MV-4-11 (cell line): ENCODE measurements around the gene VARS2.

Source experiments
- DNase-seq: peaks from one replicate; lab custom pipeline; 2025; lab: John Stamatoyannopoulos, UW

The VARS2 gene

DNA sequence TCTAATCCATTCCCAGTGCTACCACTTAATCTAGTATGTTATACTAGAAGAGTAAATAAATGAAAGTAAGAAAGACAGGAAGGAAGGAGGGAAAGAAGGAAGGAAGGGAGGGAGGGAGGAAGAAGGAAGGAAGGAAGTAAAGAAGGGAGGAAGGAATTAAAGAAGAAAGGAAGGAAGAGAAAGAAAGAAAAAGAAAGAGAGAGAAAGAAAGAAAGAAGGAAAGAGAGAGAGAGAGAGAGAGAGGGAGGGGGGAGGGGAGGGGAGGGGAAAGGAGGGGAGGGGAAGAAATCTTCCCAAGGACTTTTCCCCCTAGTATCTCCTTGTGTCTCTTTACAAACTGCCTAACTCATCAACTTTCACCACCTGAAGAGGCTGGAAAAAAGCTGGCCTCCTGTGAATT lies 48.7 kb downstream of the VARS2 start:
- no peak for DNase-seq

DNA sequence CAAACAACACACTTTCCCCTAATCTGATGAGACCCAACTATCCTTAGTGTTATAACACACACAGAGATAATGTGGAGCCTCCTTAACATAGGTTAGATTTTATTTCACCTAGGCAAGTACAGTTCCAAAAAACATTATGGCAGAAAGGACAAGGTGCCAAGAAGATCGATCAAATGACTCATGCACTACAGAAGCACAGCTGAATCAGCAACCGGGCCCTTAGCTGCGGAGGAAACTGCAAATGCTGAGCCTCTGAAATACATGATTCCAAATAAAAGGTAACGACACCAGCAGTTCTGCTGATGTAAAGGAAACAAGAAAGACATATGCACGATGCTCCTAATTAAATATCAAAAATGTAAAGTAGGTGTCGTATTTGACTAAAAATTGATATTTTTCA lies 49.6 kb downstream of the VARS2 start:
- no peak for DNase-seq

- DNase-seq = peak; percentile 85
Observed at GRCh38 chr6:30964075-30964474, 50.0 kb downstream of the VARS2 start.

DNA sequence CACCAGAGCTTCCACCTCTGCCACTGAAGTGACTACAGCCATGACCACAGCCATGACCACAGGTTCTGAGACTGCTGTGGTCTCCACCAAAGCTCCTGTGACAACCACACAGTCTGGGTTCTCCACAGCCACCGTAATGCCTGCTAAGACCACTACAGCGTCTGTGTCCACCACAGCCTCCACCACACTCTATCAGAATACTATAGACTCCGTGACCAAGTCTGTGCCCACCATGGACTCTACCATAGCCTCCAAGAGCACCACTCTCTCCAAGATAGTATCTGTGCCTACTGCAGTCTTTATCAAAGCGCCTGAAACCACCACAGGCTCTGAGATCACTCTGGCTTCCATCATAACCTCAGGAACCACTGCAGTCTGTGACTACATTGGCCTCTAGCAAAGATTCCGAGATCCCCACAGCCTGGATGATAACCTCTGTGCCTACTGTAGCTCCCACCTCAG lies 51.1 kb downstream of the VARS2 start:
- peak; percentile 40 for DNase-seq

DNA sequence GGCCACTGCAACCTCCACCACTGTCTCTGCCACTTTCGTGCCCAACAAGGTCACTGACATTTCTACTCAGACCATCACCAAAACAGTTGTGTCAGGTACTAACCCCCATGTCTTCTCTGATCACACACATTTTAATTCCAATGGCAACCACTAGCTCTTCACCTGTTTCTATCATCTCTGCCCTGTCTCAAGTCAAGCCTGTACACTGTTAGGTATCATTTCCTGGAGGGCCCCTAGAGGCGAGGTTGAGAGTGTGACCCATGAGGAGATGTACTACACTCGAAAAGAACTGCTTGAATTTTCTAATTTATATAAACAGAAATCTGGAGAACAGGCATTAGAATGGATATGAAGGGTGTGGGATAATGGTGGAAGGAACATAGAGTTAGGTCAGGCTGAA lies 52.1 kb downstream of the VARS2 start:
- no peak for DNase-seq

DNA sequence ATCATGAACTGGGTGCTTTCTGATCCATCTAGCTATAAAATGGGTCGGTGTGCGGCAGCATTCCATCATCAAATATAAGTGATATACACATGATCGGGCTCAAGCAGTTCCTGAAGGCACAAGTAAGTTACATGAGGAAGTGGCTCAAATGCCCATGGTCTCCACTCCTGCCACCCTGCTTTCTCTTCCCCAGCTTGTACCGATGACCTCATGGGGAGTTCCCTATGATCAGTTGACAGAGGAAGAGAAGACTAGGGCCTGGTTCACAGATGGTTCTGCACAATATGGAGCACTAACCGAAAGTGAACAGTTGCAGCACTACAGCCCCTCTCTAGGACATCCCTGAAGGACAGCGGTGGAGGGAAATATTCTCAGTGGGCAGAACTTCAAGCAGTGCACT lies 55.1 kb downstream of the VARS2 start:
- peak; percentile 89 for DNase-seq

DNA sequence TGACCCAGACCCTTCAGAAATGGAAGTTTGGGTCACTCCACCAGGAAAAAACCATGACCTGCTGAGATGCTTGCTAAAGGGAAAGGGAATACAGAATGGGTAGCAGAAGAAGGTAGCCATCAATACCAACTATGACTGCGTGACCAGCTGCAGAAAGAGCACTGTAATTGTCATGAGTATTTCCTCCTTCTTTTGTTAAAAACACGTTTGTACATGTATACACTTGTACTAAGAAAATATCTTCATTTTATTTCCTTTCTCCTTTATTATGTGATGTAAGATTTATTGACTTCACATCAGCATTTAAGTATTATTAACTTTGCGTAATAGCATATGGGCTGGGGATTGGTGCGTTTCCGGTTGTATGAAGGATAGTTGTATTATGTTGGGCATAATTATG lies 56.9 kb downstream of the VARS2 start:
- no peak for DNase-seq

DNA sequence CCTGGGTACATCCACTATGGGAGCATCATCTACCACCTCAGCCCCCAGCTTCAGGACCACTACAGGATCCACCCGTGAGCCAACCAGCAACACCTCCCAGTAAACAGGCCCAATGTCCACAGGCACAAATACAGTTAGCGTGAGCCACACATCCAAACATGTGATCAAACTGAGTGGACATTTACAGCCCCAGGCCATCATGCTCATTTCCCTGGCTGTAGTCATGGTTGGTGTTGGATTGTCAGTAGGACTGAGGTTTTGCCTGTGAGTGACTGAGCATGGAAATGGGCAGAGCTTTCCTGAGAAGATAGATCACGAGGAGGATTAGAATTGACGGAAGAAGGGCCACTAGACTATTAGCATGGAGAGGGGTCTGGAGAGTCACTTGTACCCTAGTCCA lies 58.8 kb downstream of the VARS2 start:
- DNase-seq = no peak

DNA sequence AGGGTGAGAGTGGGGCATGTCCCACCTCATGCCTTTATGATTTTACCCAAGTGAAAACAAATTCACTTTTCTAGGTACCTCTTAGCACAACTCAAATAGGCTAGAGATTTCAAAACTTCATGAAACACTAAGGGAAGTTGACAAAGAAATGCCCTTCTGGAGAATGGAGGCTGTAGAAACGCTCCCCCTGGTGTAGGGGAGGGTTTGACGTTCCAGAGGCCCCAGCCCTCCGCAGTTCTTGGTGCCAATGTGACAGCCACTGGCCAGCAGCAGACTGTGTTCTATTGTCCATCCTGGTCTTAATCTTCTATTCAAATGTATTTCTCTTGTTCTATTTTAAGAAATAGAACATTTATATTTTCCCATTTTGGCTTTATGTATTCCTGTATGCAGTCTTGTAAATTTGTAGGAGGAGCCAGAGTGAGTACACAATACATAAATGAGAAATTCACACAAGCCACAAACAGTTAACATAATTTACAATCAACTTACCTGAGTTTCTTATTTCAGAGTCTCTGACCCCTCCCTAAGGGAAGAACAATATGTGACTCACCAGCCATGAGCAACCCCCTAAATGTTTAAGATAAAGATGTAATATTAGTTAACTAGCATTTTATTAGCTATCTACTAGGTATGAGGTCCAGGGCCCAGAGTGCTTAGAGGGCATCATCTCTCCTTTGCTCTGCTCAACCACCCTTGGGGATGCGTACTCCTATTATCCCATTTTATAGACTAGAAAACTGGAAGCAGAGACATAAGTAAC lies 60.6 kb downstream of the VARS2 start:
- no peak for DNase-seq
